ENCODE data around the gene SPESP1.

The SPESP1 gene

DNA sequence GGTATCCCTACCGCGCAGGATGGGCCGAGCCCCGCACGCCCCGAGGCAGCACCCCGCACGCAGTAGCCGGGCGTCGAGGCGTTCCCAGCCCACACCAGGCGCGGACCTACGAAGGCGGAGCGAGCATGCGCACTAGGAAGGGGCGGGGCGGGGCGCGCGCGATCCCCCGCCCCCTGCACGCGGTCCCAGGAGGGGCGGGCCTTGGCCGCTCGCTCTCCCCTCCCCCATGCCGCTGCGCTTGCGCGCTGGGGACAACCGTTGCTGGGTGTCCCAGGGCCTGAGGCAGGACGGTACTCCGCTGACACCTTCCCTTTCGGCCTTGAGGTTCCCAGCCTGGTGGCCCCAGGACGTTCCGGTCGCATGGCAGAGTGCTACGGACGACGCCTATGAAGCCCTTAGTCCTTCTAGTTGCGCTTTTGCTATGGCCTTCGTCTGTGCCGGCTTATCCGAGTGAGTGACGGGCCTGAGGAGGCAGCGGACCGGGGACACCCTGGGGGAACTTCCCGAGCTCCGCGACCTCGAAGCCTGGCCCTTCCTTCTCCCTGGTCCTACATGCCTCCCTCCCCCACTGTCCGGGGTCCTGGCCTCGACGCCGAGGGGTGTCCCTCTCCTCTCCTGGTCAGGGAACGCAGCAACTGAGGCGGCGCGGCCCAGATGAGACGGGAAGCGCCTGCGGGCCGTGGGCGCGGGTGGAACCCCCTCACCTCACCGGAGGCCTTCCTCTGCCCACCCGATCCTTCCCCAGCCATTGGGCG, at the start of gene SPESP1:
Gene SPESP1 (plus strand): TSS at position 258 of the 755 bp plus-strand sequence. CDS start 129 bp downstream, at position 387.
- Histone ChIP-seq H3K4me1 (ENCODE audit: control insufficient read depth, insufficient read depth, low read length) (no peaks in the 10 kb centered on the region), H3K4me3 (ENCODE audit: low read depth, low read length) (no peak within 1 kb of the TSS), H3K27me3 (ENCODE audit: control insufficient read depth, insufficient read depth, low read length) (no peaks in the 10 kb centered on the region), H3K27ac (ENCODE audit: low read depth, low read length) (no peak within 1 kb of the TSS), H3K36me3 (ENCODE audit: control insufficient read depth, insufficient read depth, low read length) (no peaks in the 10 kb centered on the region), H3K9me3 (ENCODE audit: control insufficient read depth, insufficient read depth, low read length) (no peaks in the 10 kb centered on the region), H3K9ac (ENCODE audit: low read depth, low read length) (no peak within 1 kb of the TSS)

DNA sequence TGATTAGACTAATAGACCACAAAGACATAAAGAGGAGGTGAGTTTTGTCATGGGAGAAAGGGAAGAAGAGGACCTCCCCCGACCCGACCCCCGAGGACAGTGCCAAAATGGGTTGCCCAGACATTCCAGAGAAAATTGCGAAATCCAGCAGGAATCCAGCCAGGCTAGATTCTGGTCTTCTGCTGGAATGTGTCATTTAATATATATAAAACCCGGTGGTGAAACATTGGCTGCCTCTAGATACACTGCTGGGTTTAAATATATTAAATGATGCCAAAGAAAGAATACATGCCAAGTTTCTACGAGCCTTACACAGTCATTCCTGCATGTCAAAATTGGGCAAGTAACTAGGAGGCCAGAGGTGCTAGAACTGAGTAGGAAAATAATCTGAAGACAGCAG, 45.3 kb upstream of the SPESP1 start:
- H3K9me3 ChIP-seq (ENCODE audit: control insufficient read depth, insufficient read depth, low read length): no peaks in the 10 kb centered on the region
- H3K27me3 ChIP-seq (ENCODE audit: control insufficient read depth, insufficient read depth, low read length): no peaks in the 10 kb centered on the region
- H3K4me3 ChIP-seq (ENCODE audit: low read depth, low read length): no peak overlapping the region
- H3K9ac ChIP-seq (ENCODE audit: low read depth, low read length): no peak overlapping the region
- H3K36me3 ChIP-seq (ENCODE audit: control insufficient read depth, insufficient read depth, low read length): no peaks in the 10 kb centered on the region
- no peak overlapping the region for H3K27ac ChIP-seq (ENCODE audit: low read depth, low read length)
- peaks cover 7% of the 10 kb centered on the region; the same call in 1 of the 2 replicates for H3K4me1 ChIP-seq (ENCODE audit: control insufficient read depth, insufficient read depth, low read length)

GRCh38 chr15:68887120-68887519, 43.2 kb upstream of the SPESP1 start:
- Histone ChIP-seq H3K27ac (ENCODE audit: low read depth, low read length) (no peak overlapping the region), H3K9me3 (ENCODE audit: control insufficient read depth, insufficient read depth, low read length) (no peaks in the 10 kb centered on the region), H3K36me3 (ENCODE audit: control insufficient read depth, insufficient read depth, low read length) (no peaks in the 10 kb centered on the region), H3K4me3 (ENCODE audit: low read depth, low read length) (no peak overlapping the region), H3K27me3 (ENCODE audit: control insufficient read depth, insufficient read depth, low read length) (no peaks in the 10 kb centered on the region), H3K4me1 (ENCODE audit: control insufficient read depth, insufficient read depth, low read length) (peaks cover 7% of the 10 kb centered on the region; the same call in 1 of the 2 replicates), H3K9ac (ENCODE audit: low read depth, low read length) (no peak overlapping the region)

DNA sequence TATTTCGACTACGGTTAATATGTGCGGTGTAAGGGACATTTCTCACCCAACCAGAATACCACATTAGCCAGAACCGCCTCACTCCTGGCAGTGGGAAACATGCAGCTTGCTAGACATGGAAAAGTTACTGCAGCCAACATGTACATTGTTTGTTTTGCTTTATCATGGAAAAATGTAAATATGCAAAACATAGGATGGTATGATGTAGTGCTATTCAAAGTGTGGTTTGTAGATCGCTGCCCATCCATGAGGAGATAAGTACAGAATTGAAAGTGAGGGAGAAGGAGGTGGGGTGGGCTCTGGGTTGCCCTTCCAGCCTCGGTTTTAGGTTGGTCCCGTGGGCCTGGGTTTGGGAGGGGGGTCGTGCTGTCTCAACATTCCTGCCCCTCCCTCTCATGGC, 42.5 kb upstream of the SPESP1 start:
- H3K36me3 ChIP-seq (ENCODE audit: control insufficient read depth, insufficient read depth, low read length): no peaks in the 10 kb centered on the region

GRCh38 chr15:68888419-68888818, 41.9 kb upstream of the SPESP1 start:
- no peaks in the 10 kb centered on the region for H3K27me3 ChIP-seq (ENCODE audit: control insufficient read depth, insufficient read depth, low read length)
- no peak overlapping the region for H3K9ac ChIP-seq (ENCODE audit: low read depth, low read length)

More for the DNA sequence above, 42.5 kb upstream of the SPESP1 start:
- H3K27me3 ChIP-seq (ENCODE audit: control insufficient read depth, insufficient read depth, low read length): no peaks in the 10 kb centered on the region
- H3K4me3 ChIP-seq (ENCODE audit: low read depth, low read length): no peak overlapping the region
- H3K27ac ChIP-seq (ENCODE audit: low read depth, low read length): no peak overlapping the region
- H3K4me1 ChIP-seq (ENCODE audit: control insufficient read depth, insufficient read depth, low read length): peaks cover 7% of the 10 kb centered on the region; the same call in 1 of the 2 replicates
- H3K9ac ChIP-seq (ENCODE audit: low read depth, low read length): no peak overlapping the region
- H3K9me3 ChIP-seq (ENCODE audit: control insufficient read depth, insufficient read depth, low read length): no peaks in the 10 kb centered on the region

GRCh38 chr15:68894208-68894607, 36.1 kb upstream of the SPESP1 start:
- H3K27me3 ChIP-seq (ENCODE audit: control insufficient read depth, insufficient read depth, low read length): no peaks in the 10 kb centered on the region

More at GRCh38 chr15:68888419-68888818, 41.9 kb upstream of the SPESP1 start:
- no peak overlapping the region for H3K27ac ChIP-seq (ENCODE audit: low read depth, low read length)
- peaks cover 7% of the 10 kb centered on the region; the same call in 1 of the 2 replicates for H3K4me1 ChIP-seq (ENCODE audit: control insufficient read depth, insufficient read depth, low read length)
- no peaks in the 10 kb centered on the region for H3K36me3 ChIP-seq (ENCODE audit: control insufficient read depth, insufficient read depth, low read length)
- H3K9me3 ChIP-seq (ENCODE audit: control insufficient read depth, insufficient read depth, low read length): no peaks in the 10 kb centered on the region
- H3K4me3 ChIP-seq (ENCODE audit: low read depth, low read length): no peak overlapping the region

DNA sequence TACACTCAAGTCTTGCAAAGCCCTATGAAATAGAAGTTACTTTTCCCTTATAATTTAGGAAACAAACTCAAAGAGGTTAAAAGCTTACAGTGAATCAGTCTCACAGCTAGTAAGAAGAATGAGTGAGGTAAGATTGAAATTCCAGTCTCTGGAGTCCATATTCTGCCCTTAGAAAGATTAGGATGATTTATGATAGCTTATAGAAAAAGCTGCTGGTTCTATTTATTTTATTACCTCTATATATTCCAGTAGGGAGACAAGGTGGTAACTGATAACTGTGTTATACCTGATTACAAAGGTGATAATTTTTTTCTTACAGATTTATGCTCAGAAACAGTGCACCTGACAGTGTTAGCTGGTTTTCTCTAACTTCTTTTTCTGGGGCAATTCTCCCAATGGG, 34.1 kb upstream of the SPESP1 start:
- no peaks in the 10 kb centered on the region for H3K4me1 ChIP-seq (ENCODE audit: control insufficient read depth, insufficient read depth, low read length)
- H3K36me3 ChIP-seq (ENCODE audit: control insufficient read depth, insufficient read depth, low read length): no peaks in the 10 kb centered on the region
- H3K9ac ChIP-seq (ENCODE audit: low read depth, low read length): no peak overlapping the region
- no peak overlapping the region for H3K4me3 ChIP-seq (ENCODE audit: low read depth, low read length)
- no peaks in the 10 kb centered on the region for H3K27me3 ChIP-seq (ENCODE audit: control insufficient read depth, insufficient read depth, low read length)
- H3K9me3 ChIP-seq (ENCODE audit: control insufficient read depth, insufficient read depth, low read length): no peaks in the 10 kb centered on the region
- no peak overlapping the region for H3K27ac ChIP-seq (ENCODE audit: low read depth, low read length)

More at GRCh38 chr15:68894208-68894607, 36.1 kb upstream of the SPESP1 start:
- Histone ChIP-seq H3K36me3 (ENCODE audit: control insufficient read depth, insufficient read depth, low read length) (no peaks in the 10 kb centered on the region), H3K27ac (ENCODE audit: low read depth, low read length) (no peak overlapping the region), H3K9ac (ENCODE audit: low read depth, low read length) (no peak overlapping the region), H3K9me3 (ENCODE audit: control insufficient read depth, insufficient read depth, low read length) (no peaks in the 10 kb centered on the region), H3K4me3 (ENCODE audit: low read depth, low read length) (no peak overlapping the region), H3K4me1 (ENCODE audit: control insufficient read depth, insufficient read depth, low read length) (no peaks in the 10 kb centered on the region)

DNA sequence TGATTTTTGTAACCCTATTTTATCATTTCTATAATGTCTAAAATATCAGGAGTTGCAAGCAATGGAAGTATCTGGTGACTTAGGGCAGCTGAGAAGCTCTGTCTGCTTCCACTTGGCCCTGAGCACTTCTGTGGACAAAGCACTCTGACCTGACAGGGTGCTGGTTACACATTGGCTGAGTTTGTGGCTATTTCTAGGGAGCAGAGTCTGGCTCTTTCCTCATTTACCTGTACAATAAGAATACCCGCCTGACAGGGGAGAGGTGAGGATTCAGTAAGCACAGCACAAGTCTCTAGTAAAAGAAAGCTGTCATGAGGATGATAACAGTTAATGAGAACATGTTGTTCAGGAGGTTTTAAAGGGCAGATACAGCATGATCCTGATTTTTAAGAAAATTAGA, 33.3 kb upstream of the SPESP1 start:
- H3K27ac ChIP-seq (ENCODE audit: low read depth, low read length): no peak overlapping the region
- no peaks in the 10 kb centered on the region for H3K4me1 ChIP-seq (ENCODE audit: control insufficient read depth, insufficient read depth, low read length)
- H3K27me3 ChIP-seq (ENCODE audit: control insufficient read depth, insufficient read depth, low read length): no peaks in the 10 kb centered on the region
- H3K9ac ChIP-seq (ENCODE audit: low read depth, low read length): no peak overlapping the region
- H3K9me3 ChIP-seq (ENCODE audit: control insufficient read depth, insufficient read depth, low read length): no peaks in the 10 kb centered on the region
- no peaks in the 10 kb centered on the region for H3K36me3 ChIP-seq (ENCODE audit: control insufficient read depth, insufficient read depth, low read length)
- H3K4me3 ChIP-seq (ENCODE audit: low read depth, low read length): no peak overlapping the region

DNA sequence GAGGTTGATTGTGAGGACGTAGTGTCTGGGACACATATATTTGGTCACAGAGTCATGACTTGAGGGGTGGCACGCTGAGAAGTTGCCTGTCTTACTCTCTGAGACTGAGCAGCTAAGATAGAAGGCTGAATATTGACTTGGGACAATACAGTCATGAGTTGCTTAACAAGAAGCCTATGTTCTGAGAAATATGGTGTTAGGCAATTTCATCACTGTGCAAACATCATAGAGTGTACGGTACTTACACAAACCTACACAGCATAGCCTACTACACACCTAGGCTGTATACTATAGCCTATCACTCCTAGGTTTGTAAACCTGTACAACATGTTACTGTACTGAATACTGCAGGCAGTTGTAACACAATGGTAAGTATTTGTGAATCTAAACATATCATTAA, 30.3 kb upstream of the SPESP1 start:
- Histone ChIP-seq H3K36me3 (ENCODE audit: control insufficient read depth, insufficient read depth, low read length) (no peaks in the 10 kb centered on the region), H3K9me3 (ENCODE audit: control insufficient read depth, insufficient read depth, low read length) (no peaks in the 10 kb centered on the region), H3K4me3 (ENCODE audit: low read depth, low read length) (no peak overlapping the region), H3K9ac (ENCODE audit: low read depth, low read length) (no peak overlapping the region), H3K27me3 (ENCODE audit: control insufficient read depth, insufficient read depth, low read length) (no peaks in the 10 kb centered on the region), H3K27ac (ENCODE audit: low read depth, low read length) (no peak overlapping the region), H3K4me1 (ENCODE audit: control insufficient read depth, insufficient read depth, low read length) (no peaks in the 10 kb centered on the region)

DNA sequence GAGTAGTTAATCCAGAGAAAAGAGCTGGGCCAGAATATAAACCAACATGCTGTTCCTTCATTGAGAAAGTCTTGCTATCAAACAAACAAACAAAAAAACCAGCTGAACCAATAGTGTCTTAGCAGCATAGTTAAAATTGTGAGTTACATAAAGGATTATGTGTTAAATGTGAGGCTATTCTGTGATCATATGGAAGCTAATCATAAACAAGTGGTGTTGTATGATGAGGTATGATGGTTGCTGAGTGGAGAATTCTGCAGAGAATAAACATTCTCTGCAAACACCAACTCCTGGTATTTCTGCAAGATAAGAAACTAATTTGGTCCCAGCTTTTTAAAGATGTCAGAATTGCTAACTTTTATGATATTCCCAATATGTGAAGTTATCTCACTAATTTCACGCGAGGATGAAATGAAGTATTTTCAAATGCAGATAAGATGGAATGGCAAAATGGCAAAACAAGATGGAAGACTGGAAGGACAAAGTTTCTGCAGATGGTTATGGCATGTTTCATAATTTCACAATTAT, 22.9 kb upstream of the SPESP1 start:
- Histone ChIP-seq H3K4me1 (ENCODE audit: control insufficient read depth, insufficient read depth, low read length) (no peaks in the 10 kb centered on the region), H3K9ac (ENCODE audit: low read depth, low read length) (no peak overlapping the region), H3K9me3 (ENCODE audit: control insufficient read depth, insufficient read depth, low read length) (no peaks in the 10 kb centered on the region), H3K4me3 (ENCODE audit: low read depth, low read length) (no peak overlapping the region), H3K27me3 (ENCODE audit: control insufficient read depth, insufficient read depth, low read length) (no peaks in the 10 kb centered on the region), H3K36me3 (ENCODE audit: control insufficient read depth, insufficient read depth, low read length) (no peaks in the 10 kb centered on the region), H3K27ac (ENCODE audit: low read depth, low read length) (no peak overlapping the region)

DNA sequence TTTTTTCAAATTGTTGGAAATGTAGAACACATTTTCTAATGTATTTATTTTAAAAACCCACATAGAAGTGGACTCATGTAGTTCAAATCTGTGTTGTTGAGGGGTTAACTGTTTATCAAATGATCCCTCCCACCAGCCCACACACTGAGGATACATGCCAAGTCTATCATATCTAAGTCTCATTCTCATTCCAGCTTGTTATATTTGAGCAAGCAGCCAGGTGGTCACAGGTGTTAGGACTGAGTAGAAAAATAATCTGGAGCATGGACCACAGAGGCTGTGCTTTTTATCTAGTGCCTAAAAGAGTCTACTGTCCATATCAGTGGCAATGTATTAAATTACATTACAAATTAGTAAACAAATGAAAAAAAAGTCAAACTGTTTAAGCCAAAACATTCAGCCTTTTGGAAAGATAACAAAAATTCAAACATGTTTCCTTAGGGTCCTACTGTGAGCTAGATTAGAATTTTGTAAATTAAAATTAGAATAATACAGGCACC, 20.7 kb upstream of the SPESP1 start:
- Histone ChIP-seq H3K27ac (ENCODE audit: low read depth, low read length) (no peak overlapping the region), H3K9ac (ENCODE audit: low read depth, low read length) (no peak overlapping the region), H3K4me1 (ENCODE audit: control insufficient read depth, insufficient read depth, low read length) (no peaks in the 10 kb centered on the region), H3K36me3 (ENCODE audit: control insufficient read depth, insufficient read depth, low read length) (no peaks in the 10 kb centered on the region), H3K9me3 (ENCODE audit: control insufficient read depth, insufficient read depth, low read length) (no peaks in the 10 kb centered on the region), H3K4me3 (ENCODE audit: low read depth, low read length) (no peak overlapping the region), H3K27me3 (ENCODE audit: control insufficient read depth, insufficient read depth, low read length) (no peaks in the 10 kb centered on the region)
